ENCODE results near the gene C19orf85.

Gene C19orf85

GRCh38 chr19:55494172-55494761, 29.7 kb upstream of the C19orf85 start:
- ATAC-seq (replicated peaks) = peak; percentile 27
- Mint-ChIP-seq H3K27ac (no peak overlapping the region), H3K9me3 (no peaks in the 10 kb centered on the region), H3K36me3 (ENCODE audit: insufficient read depth) (no peaks in the 10 kb centered on the region), H3K27me3 (peaks cover 6 to 25% of the 10 kb centered on the region in 2 donors), H3K4me1 (ENCODE audit: low read depth in 2 of 2) (peaks cover 0 to 1% of the 10 kb centered on the region in 2 donors), H3K4me3 (peak overlapping the region; percentile 44 to 68)
- DNase-seq = no peak

GRCh38 chr19:55493645-55494171, 29.2 kb upstream of the C19orf85 start:
- ATAC-seq (replicated peaks) = no peak
- no peak for DNase-seq
- peaks cover 0 to 1% of the 10 kb centered on the region in 2 donors for H3K4me1 Mint-ChIP-seq (ENCODE audit: low read depth in 2 of 2)
- H3K27ac Mint-ChIP-seq = no peak overlapping the region
- peaks cover 6 to 25% of the 10 kb centered on the region in 2 donors for H3K27me3 Mint-ChIP-seq
- H3K9me3 Mint-ChIP-seq = no peaks in the 10 kb centered on the region
- H3K4me3 Mint-ChIP-seq = peak overlapping the region in 1 of 2 donors; percentile 68
- H3K36me3 Mint-ChIP-seq (ENCODE audit: insufficient read depth) = no peaks in the 10 kb centered on the region

GRCh38 chr19:55493052-55493644, 28.6 kb upstream of the C19orf85 start:
- Mint-ChIP-seq H3K4me1 (ENCODE audit: low read depth in 2 of 2) (peaks cover 0 to 1% of the 10 kb centered on the region in 2 donors), H3K27me3 (peaks cover 6 to 25% of the 10 kb centered on the region in 2 donors), H3K36me3 (ENCODE audit: insufficient read depth) (no peaks in the 10 kb centered on the region), H3K27ac (no peak overlapping the region), H3K4me3 (no peak overlapping the region), H3K9me3 (no peaks in the 10 kb centered on the region)
- DNase-seq (no peak), ATAC-seq (replicated peaks) (no peak)

DNA sequence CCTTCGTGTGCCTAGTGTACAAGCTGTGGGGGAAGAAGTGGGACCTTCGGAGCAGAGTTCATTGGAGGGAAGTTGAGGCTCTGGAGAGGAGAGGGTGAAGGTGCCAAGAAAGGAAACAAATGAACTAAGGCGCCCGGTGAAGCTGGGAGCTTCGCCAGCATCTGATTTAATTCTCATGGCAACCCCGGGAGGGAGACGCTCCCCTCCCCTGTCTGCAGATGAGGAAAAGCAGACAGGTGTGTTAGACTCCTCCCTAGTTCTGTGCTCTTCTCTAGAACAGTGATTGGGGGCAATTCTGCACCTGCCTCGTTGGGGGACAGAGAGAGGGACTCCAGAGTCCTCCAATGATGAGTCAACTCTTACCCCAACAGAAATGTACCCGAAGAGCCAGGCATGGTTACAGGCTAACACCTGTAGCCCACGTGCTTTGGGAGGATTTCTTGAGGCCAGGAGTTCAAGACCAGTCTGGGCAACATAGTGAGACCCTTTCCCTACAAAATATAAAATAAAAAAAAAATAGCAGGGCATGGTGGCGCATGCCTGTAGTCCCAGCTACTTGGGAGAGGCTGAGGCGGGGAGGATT, 27.9 kb upstream of the C19orf85 start:
- H3K27ac Mint-ChIP-seq = no peak overlapping the region

GRCh38 chr19:55491546-55492360, 27.2 kb upstream of the C19orf85 start:
- H3K27me3 Mint-ChIP-seq = peaks cover 6 to 25% of the 10 kb centered on the region in 2 donors
- DNase-seq (no peak), ATAC-seq (replicated peaks) (no peak)
- H3K27ac Mint-ChIP-seq = peak overlapping the region in 1 of 2 donors; percentile 13
- H3K36me3 Mint-ChIP-seq (ENCODE audit: insufficient read depth) = peaks cover 9% of the 10 kb centered on the region
- no peaks in the 10 kb centered on the region for H3K9me3 Mint-ChIP-seq
- peaks cover 0 to 5% of the 10 kb centered on the region in 2 donors for H3K4me1 Mint-ChIP-seq (ENCODE audit: low read depth in 2 of 2)
- no peak overlapping the region for H3K4me3 Mint-ChIP-seq

More for the DNA sequence above, 27.9 kb upstream of the C19orf85 start:
- H3K36me3 Mint-ChIP-seq (ENCODE audit: insufficient read depth) = peaks cover 4% of the 10 kb centered on the region
- no peak overlapping the region for H3K4me3 Mint-ChIP-seq
- no peak for ATAC-seq (replicated peaks)
- H3K4me1 Mint-ChIP-seq (ENCODE audit: low read depth in 2 of 2) = peaks cover 0 to 3% of the 10 kb centered on the region in 2 donors
- no peaks in the 10 kb centered on the region for H3K9me3 Mint-ChIP-seq
- DNase-seq = no peak
- peaks cover 6 to 25% of the 10 kb centered on the region in 2 donors for H3K27me3 Mint-ChIP-seq

GRCh38 chr19:55490478-55491432, 26.2 kb upstream of the C19orf85 start:
- peaks cover 6 to 25% of the 10 kb centered on the region in 2 donors for H3K27me3 Mint-ChIP-seq
- DNase-seq = no peak
- no peak overlapping the region for H3K27ac Mint-ChIP-seq
- H3K36me3 Mint-ChIP-seq (ENCODE audit: insufficient read depth) = peaks cover 13% of the 10 kb centered on the region
- H3K4me3 Mint-ChIP-seq = no peak overlapping the region
- no peaks in the 10 kb centered on the region for H3K9me3 Mint-ChIP-seq
- peaks cover 5 to 8% of the 10 kb centered on the region in 2 donors for H3K4me1 Mint-ChIP-seq (ENCODE audit: low read depth in 2 of 2)
- ATAC-seq (replicated peaks) = no peak

DNA sequence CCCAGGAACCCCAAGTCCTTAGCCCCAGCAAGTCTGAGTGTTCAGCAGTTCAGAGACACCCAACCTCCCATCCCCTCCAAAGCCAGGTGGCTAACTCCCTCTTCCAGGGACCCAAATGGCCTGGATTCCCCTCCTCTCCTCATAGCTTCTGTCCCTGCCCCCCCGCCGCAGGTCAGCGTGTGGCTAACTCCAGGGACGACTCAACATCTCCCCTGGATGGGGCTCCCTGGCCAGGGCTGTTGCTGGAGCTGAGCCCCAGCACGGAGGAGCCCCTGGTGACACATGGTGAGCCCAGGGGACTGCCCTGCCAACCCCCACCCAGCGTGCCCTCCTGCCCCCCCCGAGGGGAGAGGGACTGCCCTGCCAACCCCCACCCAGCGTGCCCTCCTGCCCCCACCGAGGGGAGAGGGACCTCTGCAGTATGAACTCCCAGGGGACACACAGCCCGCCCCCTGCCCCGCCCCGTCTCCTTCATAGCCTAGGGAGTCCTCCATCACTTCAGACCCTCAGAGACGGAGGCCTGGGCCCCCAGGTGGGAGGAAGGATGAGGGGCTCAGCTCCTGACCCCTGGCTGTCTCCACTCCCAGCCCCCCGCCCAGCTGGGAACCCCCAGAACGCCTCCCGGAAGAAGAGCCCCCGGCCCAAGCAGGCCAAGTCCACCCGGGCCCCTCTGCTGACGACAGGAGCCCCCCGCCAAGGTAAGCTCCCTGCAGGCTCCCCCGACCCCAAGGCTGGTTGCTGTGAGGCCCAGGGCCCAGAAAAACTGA, 25.3 kb upstream of the C19orf85 start:
- Mint-ChIP-seq H3K4me3 (no peak overlapping the region), H3K4me1 (ENCODE audit: low read depth in 2 of 2) (peaks cover 5 to 9% of the 10 kb centered on the region in 2 donors), H3K36me3 (ENCODE audit: insufficient read depth) (peaks cover 20% of the 10 kb centered on the region), H3K27me3 (peaks cover 6 to 25% of the 10 kb centered on the region in 2 donors), H3K9me3 (no peaks in the 10 kb centered on the region), H3K27ac (no peak overlapping the region)
- ATAC-seq (replicated peaks) (no peak), DNase-seq (no peak)

DNA sequence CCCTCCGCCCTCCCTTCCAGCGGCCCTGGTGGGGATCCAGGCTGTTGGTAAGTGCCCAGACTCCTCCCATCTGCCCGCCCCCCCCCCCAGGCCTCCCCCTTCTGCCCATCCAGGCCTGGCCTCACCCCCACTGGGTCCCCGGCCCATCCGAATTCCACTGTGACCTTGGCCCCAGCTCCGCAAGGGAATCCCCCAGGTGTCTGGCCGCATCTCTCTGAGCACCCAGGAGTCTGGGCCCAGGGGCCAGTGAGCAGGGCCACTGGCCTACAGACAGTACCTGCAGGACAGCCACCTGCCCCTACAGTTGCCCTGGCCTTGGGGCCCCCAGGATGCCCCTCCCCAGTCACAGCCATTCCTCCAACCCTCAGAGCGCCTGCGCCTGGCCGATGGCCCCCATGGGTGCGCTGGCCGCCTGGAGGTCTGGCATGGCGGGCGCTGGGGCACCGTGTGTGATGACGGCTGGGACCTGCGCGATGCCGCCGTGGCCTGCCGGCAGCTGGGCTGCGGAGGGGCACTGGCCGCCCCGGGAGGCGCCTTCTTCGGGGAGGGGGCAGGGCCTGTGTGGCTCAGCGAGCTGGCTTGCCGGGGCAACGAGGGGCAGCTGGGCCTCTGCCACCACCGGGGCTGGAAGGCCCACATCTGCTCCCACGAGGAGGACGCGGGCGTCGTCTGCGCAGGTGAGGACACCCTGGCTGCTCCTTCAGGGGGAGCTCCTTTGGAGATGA, 24.6 kb upstream of the C19orf85 start:
- peaks cover 27% of the 10 kb centered on the region for H3K36me3 Mint-ChIP-seq (ENCODE audit: insufficient read depth)
- peaks cover 6 to 18% of the 10 kb centered on the region in 2 donors for H3K27me3 Mint-ChIP-seq
- no peak for DNase-seq
- peaks cover 5 to 11% of the 10 kb centered on the region in 2 donors for H3K4me1 Mint-ChIP-seq (ENCODE audit: low read depth in 2 of 2)
- H3K27ac Mint-ChIP-seq = no peak overlapping the region
- H3K9me3 Mint-ChIP-seq = no peaks in the 10 kb centered on the region
- H3K4me3 Mint-ChIP-seq = no peak overlapping the region
- ATAC-seq (replicated peaks) = no peak

GRCh38 chr19:55487924-55488687, 23.6 kb upstream of the C19orf85 start, which contains the start of gene SSC5D:
SSC5D (plus strand) TSS chr19:55488436; CDS start chr19:55488590, 154 bp downstream.
- peaks cover 4 to 12% of the 10 kb centered on the region in 2 donors for H3K27me3 Mint-ChIP-seq

DNA sequence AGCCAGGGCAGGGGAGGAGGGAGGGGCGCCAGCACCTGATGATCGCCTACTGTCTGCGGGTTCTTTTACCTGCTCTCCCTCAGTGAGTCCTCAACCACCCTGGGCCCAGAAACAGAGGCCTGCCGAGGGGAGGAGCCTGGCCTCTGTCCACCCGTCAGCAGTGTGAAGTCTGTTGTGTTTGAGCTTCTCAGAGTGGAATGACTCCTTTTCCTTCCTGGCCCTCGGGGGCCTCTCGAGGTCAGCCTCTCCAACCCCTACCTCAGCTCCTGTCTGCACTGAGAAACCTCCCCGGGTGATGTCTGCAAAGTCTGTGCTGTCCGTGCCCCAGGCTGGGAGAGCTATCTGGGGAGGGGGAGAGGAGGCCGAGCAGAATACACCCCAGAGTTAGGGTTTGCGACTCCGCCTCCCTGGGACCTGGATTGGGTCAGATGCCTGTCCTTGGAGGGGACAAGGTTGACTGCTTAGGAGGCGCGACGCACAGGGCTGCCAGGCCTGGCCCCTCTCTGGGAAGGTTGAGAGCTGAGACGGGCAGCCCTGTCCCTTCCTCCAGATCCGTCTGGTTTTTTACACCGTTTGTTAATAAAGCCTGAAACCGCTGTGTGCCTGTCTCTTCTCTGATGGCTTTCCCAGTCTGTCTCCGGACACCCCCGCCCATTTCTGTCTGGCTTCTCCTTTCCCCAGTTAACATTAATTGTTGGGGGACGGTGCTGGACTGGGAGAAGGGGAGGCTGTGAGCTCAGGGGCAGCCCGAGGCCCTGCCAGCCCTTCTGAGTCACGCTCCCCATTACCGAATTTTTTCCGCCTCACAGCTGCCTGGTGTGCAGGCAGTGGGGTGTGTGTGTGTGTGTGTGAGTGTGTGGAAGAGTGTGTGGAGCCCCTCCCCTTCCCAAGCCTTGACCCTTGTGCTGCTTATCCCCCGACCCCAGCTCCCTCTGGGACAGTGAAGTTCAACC, 22.7 kb upstream of the C19orf85 start:
- Mint-ChIP-seq H3K4me3 (peak overlapping the region in 1 of 2 donors; percentile 35), H3K9me3 (no peaks in the 10 kb centered on the region)

More at GRCh38 chr19:55487924-55488687, 23.6 kb upstream of the C19orf85 start, which contains the start of gene SSC5D:
- ATAC-seq (replicated peaks) (no peak), DNase-seq (no peak)
- H3K36me3 Mint-ChIP-seq (ENCODE audit: insufficient read depth) = peaks cover 38% of the 10 kb centered on the region
- H3K4me1 Mint-ChIP-seq (ENCODE audit: low read depth in 2 of 2) = peaks cover 5 to 11% of the 10 kb centered on the region in 2 donors
- no peaks in the 10 kb centered on the region for H3K9me3 Mint-ChIP-seq
- peak within 1 kb of the TSS in 1 of 2 donors; percentile 35 for H3K4me3 Mint-ChIP-seq
- H3K27ac Mint-ChIP-seq = peak within 1 kb of the TSS; percentile 75 to 83

More for the DNA sequence above, 22.7 kb upstream of the C19orf85 start:
- Mint-ChIP-seq H3K27ac (peak overlapping the region; percentile 75 to 83), H3K36me3 (ENCODE audit: insufficient read depth) (peaks cover 39% of the 10 kb centered on the region), H3K27me3 (peaks cover 0 to 4% of the 10 kb centered on the region in 2 donors), H3K4me1 (ENCODE audit: low read depth in 2 of 2) (peaks cover 5 to 10% of the 10 kb centered on the region in 2 donors)
- DNase-seq (no peak), ATAC-seq (replicated peaks) (peak; percentile 18)
